Transverse colon (tissue), 4 donors: ENCODE data around the gene NEU1.
"Not testable (repeated sequence)": the region's sequence is repeated elsewhere in the genome, so short reads cannot be mapped to it uniquely, and the experiment has no call there.

Source experiments
- EP300 ChIP-seq: sonication (generic); formaldehyde crosslinking; IDR thresholded peaks from one replicate; pipeline ENCODE4 v1.6.1; 2017; ENCODE audit warnings: antibody characterized with exemption, low read depth
- POLR2A ChIP-seq: fragments of 450-650 bp; IDR thresholded peaks from one replicate; pipeline ENCODE4 v1.6.1; 2016; ENCODE audit warnings: antibody characterized with exemption, mild to moderate bottlenecking, moderate library complexity
- POLR2AphosphoS5 ChIP-seq, 3 donors: sonication (generic); formaldehyde crosslinking; IDR thresholded peaks; one replicate each; pipeline ENCODE4 v1.6.1; 2016; ENCODE audit warnings: antibody characterized with exemption in 3 of 3
- TF ChIP-seq, protein P1 (sequence below), 5 experiments: fragments of 200-600 bp in 3 of 5; fragments of 450-650 bp in 2 of 5; sonication (generic) in 3 of 5; IDR thresholded peaks; 1 replicate in 2 of 5; 2 replicates in 3 of 5; pipeline ENCODE4 v1.5.1; 2016 to 2017; ENCODE audit warnings: antibody characterized with exemption in 5 of 5, inconsistent platforms in 3 of 5, mild to moderate bottlenecking in 2 of 5, moderate library complexity in 1 of 5

- not testable (repeated sequence) for TF ChIP-seq EP300; POLR2AphosphoS5 (IDR thresholded peaks at IDR 0.05); POLR2A
- TF ChIP-seq, protein P1, sequence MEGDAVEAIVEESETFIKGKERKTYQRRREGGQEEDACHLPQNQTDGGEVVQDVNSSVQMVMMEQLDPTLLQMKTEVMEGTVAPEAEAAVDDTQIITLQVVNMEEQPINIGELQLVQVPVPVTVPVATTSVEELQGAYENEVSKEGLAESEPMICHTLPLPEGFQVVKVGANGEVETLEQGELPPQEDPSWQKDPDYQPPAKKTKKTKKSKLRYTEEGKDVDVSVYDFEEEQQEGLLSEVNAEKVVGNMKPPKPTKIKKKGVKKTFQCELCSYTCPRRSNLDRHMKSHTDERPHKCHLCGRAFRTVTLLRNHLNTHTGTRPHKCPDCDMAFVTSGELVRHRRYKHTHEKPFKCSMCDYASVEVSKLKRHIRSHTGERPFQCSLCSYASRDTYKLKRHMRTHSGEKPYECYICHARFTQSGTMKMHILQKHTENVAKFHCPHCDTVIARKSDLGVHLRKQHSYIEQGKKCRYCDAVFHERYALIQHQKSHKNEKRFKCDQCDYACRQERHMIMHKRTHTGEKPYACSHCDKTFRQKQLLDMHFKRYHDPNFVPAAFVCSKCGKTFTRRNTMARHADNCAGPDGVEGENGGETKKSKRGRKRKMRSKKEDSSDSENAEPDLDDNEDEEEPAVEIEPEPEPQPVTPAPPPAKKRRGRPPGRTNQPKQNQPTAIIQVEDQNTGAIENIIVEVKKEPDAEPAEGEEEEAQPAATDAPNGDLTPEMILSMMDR (IDR thresholded peaks at IDR 0.05) = not testable (repeated sequence)
Observed at GRCh38 chr6:31823592-31824196, 38.9 kb downstream of the NEU1 start.
